ENCODE data around the gene NPAS3.
A peak's percentile ranks its signal among the peaks of the same experiment; 100 is the strongest.

The NPAS3 gene

DNA sequence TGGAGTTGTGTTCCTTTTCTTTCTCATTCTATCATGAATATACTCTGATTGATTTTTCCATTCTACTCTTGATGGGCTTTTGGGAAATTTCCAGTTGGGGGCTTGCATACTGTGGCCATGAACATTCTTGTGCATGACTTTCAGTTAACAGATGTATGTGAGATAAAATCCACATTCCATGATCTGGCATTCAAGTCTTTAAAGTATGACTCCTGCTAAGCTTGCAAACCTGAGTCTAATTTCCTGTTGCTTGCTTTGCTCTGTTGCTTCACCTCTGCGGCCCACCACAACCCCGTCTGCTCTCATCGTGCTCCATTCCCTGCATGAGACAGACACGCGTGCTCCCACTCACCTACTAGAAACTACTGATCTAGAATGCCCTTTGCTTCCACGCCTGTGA is 24.3 kb upstream of the NPAS3 start (continued):
- TF ChIP-seq, protein P1, sequence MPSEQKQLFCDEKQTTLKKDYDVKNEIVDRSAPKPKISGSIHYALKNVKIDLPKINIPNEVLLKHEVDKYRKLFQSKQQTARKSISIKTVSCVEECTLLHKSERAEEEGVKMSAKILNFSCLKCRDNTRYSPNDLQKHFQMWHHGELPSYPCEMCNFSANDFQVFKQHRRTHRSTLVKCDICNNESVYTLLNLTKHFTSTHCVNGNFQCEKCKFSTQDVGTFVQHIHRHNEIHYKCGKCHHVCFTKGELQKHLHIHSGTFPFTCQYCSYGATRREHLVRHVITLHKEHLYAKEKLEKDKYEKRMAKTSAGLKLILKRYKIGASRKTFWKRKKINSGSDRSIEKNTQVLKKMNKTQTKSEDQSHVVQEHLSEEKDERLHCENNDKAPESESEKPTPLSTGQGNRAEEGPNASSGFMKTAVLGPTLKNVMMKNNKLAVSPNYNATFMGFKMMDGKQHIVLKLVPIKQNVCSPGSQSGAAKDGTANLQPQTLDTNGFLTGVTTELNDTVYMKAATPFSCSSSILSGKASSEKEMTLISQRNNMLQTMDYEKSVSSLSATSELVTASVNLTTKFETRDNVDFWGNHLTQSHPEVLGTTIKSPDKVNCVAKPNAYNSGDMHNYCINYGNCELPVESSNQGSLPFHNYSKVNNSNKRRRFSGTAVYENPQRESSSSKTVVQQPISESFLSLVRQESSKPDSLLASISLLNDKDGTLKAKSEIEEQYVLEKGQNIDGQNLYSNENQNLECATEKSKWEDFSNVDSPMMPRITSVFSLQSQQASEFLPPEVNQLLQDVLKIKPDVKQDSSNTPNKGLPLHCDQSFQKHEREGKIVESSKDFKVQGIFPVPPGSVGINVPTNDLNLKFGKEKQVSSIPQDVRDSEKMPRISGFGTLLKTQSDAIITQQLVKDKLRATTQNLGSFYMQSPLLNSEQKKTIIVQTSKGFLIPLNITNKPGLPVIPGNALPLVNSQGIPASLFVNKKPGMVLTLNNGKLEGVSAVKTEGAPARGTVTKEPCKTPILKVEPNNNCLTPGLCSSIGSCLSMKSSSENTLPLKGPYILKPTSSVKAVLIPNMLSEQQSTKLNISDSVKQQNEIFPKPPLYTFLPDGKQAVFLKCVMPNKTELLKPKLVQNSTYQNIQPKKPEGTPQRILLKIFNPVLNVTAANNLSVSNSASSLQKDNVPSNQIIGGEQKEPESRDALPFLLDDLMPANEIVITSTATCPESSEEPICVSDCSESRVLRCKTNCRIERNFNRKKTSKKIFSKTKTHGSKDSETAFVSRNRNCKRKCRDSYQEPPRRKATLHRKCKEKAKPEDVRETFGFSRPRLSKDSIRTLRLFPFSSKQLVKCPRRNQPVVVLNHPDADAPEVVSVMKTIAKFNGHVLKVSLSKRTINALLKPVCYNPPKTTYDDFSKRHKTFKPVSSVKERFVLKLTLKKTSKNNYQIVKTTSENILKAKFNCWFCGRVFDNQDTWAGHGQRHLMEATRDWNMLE (tag by site-specific recombination; conservative IDR thresholded peaks at IDR 0.05; ENCODE audit: low read depth), result no peak
- no peak for TF ChIP-seq PRDM1 (tag by site-specific recombination; IDR thresholded peaks at IDR 0.05)

DNA sequence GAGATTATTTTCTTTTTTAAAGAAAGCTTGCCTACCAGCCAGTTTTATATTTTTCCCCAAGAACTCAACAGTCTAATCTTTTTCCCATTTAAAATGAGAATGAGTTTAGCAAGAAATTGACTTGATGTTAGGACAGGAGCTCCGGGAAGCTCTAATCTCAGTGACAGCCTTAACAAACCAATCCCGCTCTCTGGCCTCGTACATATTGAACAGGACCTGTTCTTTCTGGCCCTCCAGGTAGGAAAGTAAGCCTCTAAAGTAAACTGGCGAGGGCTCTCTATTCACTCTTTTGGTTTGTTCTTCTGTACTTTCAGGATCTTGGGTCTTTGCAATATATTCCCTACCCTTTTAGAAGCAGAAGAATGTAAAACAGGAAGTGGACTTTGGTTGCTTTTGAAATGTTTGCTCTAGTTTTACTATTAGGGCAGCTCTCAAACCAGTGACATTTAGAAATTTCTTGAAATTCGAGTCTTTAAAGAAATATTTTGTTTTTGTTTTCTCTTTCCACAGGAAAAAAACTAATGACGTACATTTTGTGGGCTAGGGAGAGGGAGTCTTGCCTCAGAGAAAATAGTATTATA is 17.9 kb upstream of the NPAS3 start:
- Histone ChIP-seq H3K4me3 (ENCODE audit: low read depth, low read length) (no peak overlapping the region), H3K36me3 (ENCODE audit: control insufficient read depth in 2 of 2, insufficient read depth in 1 of 2, low read length in 2 of 2) (no peaks in the 10 kb centered on the region), H3K27ac (ENCODE audit: extremely low read depth, low read depth, low read length) (no peak overlapping the region), H3K4me1 (ENCODE audit: control insufficient read depth, insufficient read depth, low read length) (no peaks in the 10 kb centered on the region), H3K9me3 (ENCODE audit: control insufficient read depth, insufficient read depth, low read depth, low read length) (no peaks in the 10 kb centered on the region)
- ChIA-PET POLR2A (no interaction called here), CTCF (no interaction called here)
- TF ChIP-seq ZNF133 (tag by site-specific recombination; IDR thresholded peaks at IDR 0.05) (no peak), ZNF654 (tag by site-specific recombination; IDR thresholded peaks at IDR 0.05; ENCODE audit: low read depth) (no peak), ZNF514 (tag by site-specific recombination; IDR thresholded peaks at IDR 0.05) (no peak), ZNF16 (tag by site-specific recombination; IDR thresholded peaks at IDR 0.05; ENCODE audit: low read depth) (no peak)
- TF ChIP-seq, protein P2, sequence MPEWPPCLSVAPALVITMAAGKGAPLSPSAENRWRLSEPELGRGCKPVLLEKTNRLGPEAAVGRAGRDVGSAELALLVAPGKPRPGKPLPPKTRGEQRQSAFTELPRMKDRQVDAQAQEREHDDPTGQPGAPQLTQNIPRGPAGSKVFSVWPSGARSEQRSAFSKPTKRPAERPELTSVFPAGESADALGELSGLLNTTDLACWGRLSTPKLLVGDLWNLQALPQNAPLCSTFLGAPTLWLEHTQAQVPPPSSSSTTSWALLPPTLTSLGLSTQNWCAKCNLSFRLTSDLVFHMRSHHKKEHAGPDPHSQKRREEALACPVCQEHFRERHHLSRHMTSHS (tag by site-specific recombination; IDR thresholded peaks at IDR 0.05), result no peak

DNA sequence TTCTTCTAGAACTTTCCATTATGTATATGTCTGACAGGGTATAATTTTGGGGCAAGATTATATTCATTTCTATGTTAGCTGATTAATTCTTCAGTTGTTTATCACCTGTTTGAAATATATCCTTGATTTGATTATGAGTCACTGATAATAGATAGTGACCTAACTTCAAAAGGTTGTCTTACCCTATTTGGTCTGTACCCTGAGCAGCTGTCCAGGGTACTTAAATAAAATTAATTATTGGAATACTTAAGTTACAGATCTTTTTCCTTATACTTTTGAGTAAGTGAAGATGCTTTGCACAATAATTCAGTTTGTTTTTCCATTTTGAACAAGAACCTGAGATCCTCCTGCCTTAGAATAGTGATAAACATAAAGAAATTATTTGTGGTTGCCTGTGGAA is 13.2 kb upstream of the NPAS3 start:
- POLR2A ChIA-PET, result interaction anchor here (0.6 to 0.7 kb wide), 2 partner anchors 111 to 936 kb away, joined by 3 to 4 read pairs; no protein-coding TSS in a partner anchor
- TF ChIP-seq, protein P3, sequence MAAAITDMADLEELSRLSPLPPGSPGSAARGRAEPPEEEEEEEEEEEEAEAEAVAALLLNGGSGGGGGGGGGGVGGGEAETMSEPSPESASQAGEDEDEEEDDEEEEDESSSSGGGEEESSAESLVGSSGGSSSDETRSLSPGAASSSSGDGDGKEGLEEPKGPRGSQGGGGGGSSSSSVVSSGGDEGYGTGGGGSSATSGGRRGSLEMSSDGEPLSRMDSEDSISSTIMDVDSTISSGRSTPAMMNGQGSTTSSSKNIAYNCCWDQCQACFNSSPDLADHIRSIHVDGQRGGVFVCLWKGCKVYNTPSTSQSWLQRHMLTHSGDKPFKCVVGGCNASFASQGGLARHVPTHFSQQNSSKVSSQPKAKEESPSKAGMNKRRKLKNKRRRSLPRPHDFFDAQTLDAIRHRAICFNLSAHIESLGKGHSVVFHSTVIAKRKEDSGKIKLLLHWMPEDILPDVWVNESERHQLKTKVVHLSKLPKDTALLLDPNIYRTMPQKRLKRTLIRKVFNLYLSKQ (tag by site-specific recombination; IDR thresholded peaks at IDR 0.05; ENCODE audit: borderline replicate concordance), result no peak
- TF ChIP-seq, protein P4, sequence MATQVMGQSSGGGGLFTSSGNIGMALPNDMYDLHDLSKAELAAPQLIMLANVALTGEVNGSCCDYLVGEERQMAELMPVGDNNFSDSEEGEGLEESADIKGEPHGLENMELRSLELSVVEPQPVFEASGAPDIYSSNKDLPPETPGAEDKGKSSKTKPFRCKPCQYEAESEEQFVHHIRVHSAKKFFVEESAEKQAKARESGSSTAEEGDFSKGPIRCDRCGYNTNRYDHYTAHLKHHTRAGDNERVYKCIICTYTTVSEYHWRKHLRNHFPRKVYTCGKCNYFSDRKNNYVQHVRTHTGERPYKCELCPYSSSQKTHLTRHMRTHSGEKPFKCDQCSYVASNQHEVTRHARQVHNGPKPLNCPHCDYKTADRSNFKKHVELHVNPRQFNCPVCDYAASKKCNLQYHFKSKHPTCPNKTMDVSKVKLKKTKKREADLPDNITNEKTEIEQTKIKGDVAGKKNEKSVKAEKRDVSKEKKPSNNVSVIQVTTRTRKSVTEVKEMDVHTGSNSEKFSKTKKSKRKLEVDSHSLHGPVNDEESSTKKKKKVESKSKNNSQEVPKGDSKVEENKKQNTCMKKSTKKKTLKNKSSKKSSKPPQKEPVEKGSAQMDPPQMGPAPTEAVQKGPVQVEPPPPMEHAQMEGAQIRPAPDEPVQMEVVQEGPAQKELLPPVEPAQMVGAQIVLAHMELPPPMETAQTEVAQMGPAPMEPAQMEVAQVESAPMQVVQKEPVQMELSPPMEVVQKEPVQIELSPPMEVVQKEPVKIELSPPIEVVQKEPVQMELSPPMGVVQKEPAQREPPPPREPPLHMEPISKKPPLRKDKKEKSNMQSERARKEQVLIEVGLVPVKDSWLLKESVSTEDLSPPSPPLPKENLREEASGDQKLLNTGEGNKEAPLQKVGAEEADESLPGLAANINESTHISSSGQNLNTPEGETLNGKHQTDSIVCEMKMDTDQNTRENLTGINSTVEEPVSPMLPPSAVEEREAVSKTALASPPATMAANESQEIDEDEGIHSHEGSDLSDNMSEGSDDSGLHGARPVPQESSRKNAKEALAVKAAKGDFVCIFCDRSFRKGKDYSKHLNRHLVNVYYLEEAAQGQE (tag by site-specific recombination; IDR thresholded peaks at IDR 0.05), result peak; percentile 91
- TF ChIP-seq SETDB1 (IDR thresholded peaks at IDR 0.05; ENCODE audit: insufficient read length, low read length), result no peak
- Histone ChIP-seq H3K4me3 (ENCODE audit: low read depth, low read length) (no peak overlapping the region), H3K4me1 (ENCODE audit: control insufficient read depth, insufficient read depth, low read length) (no peaks in the 10 kb centered on the region), H3K27ac (ENCODE audit: extremely low read depth, low read depth, low read length) (no peak overlapping the region), H3K36me3 (ENCODE audit: control insufficient read depth in 2 of 2, insufficient read depth in 1 of 2, low read length in 2 of 2) (no peaks in the 10 kb centered on the region), H3K9me3 (ENCODE audit: control insufficient read depth, insufficient read depth, low read depth, low read length) (no peaks in the 10 kb centered on the region)
- CTCF ChIA-PET, result no interaction called here
